ENCODE data around the gene LYSMD2.

Gene LYSMD2

DNA sequence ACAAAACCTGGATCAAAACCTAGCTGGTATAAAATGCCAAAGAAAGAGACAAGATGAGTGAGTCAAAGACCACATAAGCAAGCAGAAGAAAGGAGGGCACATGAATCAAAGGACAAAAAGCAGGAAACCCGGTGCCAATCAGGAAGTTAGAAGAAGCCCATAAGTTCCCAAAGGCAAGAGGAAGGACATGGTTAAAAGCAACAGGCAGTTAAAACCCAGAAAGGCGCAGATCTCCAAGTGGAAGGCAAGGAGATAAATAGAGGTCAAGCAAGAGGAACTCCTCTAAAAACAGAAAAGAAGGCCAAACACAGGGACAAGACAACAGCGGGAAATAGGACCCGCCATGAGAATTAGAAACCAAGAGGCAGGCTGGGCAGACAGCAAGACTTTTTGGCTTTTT lies 18.3 kb upstream of the LYSMD2 start:
- H3K27ac ChIP-seq (ENCODE audit: low read depth, low read length): no peak overlapping the region

DNA sequence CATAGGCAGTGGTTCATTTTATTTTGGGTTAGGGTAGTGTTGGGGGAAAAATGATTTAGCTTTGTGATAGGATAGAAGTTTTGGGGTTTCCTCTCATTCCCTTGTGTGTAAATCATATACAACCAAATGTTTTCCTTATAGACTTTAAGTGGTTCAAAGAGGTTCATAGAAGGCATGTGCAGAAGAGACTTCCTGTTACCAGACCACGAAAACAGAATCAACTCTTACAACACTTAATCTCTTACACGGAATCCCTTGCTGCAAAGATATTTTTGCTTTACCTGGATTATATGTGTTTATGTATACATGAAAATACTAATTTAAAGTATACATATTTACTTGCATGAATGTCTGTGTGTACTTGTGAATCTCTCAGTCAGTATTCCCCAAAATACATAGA lies 16.8 kb upstream of the LYSMD2 start:
- Histone ChIP-seq H3K27me3 (ENCODE audit: control insufficient read depth in 5 of 5, insufficient read depth in 4 of 5, low read length in 5 of 5) (no peaks in the 10 kb centered on the region), H3K4me1 (ENCODE audit: control insufficient read depth in 5 of 5, insufficient read depth in 5 of 5, low read length in 5 of 5) (peaks cover 0 to 25% (median 24%) of the 10 kb centered on the region in 5 donors), H3K36me3 (ENCODE audit: control insufficient read depth in 5 of 5, insufficient read depth in 5 of 5, low read length in 5 of 5) (no peaks in the 10 kb centered on the region), H3K4me3 (ENCODE audit: low read depth in 1 of 5, low read length in 5 of 5) (no peak overlapping the region), H3K9me3 (ENCODE audit: control insufficient read depth in 5 of 5, low read length in 5 of 5) (no peaks in the 10 kb centered on the region), H3K27ac (ENCODE audit: low read depth, low read length) (no peak overlapping the region), H3K9ac (ENCODE audit: low read length in 5 of 5) (no peak overlapping the region)

More for the DNA sequence above, 18.3 kb upstream of the LYSMD2 start:
- Histone ChIP-seq H3K9ac (ENCODE audit: low read length in 5 of 5) (no peak overlapping the region), H3K4me3 (ENCODE audit: low read depth in 1 of 5, low read length in 5 of 5) (no peak overlapping the region), H3K27me3 (ENCODE audit: control insufficient read depth in 5 of 5, insufficient read depth in 4 of 5, low read length in 5 of 5) (no peaks in the 10 kb centered on the region), H3K9me3 (ENCODE audit: control insufficient read depth in 5 of 5, low read length in 5 of 5) (no peaks in the 10 kb centered on the region), H3K4me1 (ENCODE audit: control insufficient read depth in 5 of 5, insufficient read depth in 5 of 5, low read length in 5 of 5) (peaks cover 0 to 24% (median 23%) of the 10 kb centered on the region in 5 donors), H3K36me3 (ENCODE audit: control insufficient read depth in 5 of 5, insufficient read depth in 5 of 5, low read length in 5 of 5) (no peaks in the 10 kb centered on the region)

DNA sequence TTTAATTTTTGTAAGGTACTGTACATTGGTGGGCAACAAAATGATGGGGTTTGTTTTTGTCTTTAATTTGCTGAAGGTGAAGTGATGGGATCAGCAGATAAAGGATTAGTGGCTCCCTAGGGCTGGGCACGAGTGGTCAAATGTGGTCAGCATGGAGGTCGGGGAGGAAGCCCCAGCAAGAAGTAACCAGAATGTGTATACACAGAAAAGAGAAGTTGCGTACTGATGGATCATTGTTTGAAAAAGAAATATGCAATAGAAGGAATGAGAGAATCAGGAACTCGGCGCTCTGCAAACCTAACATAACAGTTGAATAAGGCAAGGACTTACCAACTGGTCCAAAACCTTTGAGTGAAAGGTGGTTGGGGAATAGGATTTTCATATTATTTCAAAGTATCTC lies 15.4 kb upstream of the LYSMD2 start:
- Histone ChIP-seq H3K4me1 (ENCODE audit: control insufficient read depth in 5 of 5, insufficient read depth in 5 of 5, low read length in 5 of 5) (peaks cover 0 to 21% (median 17%) of the 10 kb centered on the region in 5 donors), H3K36me3 (ENCODE audit: control insufficient read depth in 5 of 5, insufficient read depth in 5 of 5, low read length in 5 of 5) (no peaks in the 10 kb centered on the region), H3K9ac (ENCODE audit: low read length in 5 of 5) (no peak overlapping the region), H3K9me3 (ENCODE audit: control insufficient read depth in 5 of 5, low read length in 5 of 5) (no peaks in the 10 kb centered on the region), H3K27ac (ENCODE audit: low read depth, low read length) (no peak overlapping the region), H3K4me3 (ENCODE audit: low read depth in 1 of 5, low read length in 5 of 5) (no peak overlapping the region), H3K27me3 (ENCODE audit: control insufficient read depth in 5 of 5, insufficient read depth in 4 of 5, low read length in 5 of 5) (no peaks in the 10 kb centered on the region)

DNA sequence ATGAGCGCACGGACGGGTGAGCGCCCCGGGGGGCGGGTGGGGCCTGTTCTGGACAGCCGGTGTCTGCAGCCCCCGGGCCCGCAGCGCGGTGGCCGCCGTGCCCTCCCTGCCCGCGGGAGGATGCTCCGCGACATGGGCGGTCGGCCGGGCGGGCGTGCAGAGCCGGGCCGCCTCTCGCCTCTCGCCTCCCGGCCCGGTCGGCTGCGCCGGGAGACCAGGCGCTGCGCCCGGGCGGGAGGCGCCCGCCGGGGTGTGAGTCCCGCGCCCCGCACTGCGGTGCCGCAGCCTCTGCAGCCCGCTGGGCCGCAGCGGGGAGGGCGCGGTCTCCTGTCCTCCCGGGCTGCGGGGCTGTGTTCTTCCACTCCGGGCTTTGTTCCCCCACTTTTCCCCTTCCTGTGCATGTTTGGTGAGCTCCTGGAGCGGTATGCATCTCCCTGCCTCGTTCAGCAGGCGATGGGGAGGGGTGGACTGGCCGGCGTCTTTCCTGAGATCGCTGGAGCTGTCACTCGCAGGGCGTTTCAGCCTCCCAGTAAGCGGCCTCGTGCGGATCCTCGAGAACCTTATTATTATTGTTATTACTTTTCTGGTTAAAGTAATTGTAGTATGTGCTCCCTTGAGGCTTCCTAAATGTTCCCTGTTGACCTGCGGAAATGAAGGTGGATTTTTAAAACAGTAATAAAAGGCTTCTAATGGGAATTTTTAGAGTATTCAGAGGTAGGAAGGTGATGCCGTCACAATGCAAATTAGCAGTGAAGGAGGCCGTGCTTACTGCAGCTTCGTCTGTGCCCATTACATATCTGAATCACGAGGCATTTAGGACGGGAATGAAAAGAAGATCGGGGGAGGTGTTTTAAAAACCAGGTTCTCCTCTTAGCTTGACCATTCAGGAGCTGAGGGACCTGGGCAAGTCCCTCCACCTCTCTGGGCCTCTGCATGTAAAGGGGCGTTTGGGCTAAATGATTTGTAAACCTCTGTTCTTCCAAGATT lies 14.5 kb upstream of the LYSMD2 start:
- peak overlapping the region in 3 of 5 donors; percentile 19 to 60 (median 46) for H3K9ac ChIP-seq (ENCODE audit: low read length in 5 of 5)
- no peaks in the 10 kb centered on the region for H3K9me3 ChIP-seq (ENCODE audit: control insufficient read depth in 5 of 5, low read length in 5 of 5)
- peaks cover 0 to 21% (median 17%) of the 10 kb centered on the region in 5 donors for H3K4me1 ChIP-seq (ENCODE audit: control insufficient read depth in 5 of 5, insufficient read depth in 5 of 5, low read length in 5 of 5)
- H3K4me3 ChIP-seq (ENCODE audit: low read depth in 1 of 5, low read length in 5 of 5): peak overlapping the region; percentile 61 to 84 (median 76)
- H3K27ac ChIP-seq (ENCODE audit: low read depth, low read length): no peak overlapping the region
- H3K36me3 ChIP-seq (ENCODE audit: control insufficient read depth in 5 of 5, insufficient read depth in 5 of 5, low read length in 5 of 5): no peaks in the 10 kb centered on the region
- H3K27me3 ChIP-seq (ENCODE audit: control insufficient read depth in 5 of 5, insufficient read depth in 4 of 5, low read length in 5 of 5): no peaks in the 10 kb centered on the region

DNA sequence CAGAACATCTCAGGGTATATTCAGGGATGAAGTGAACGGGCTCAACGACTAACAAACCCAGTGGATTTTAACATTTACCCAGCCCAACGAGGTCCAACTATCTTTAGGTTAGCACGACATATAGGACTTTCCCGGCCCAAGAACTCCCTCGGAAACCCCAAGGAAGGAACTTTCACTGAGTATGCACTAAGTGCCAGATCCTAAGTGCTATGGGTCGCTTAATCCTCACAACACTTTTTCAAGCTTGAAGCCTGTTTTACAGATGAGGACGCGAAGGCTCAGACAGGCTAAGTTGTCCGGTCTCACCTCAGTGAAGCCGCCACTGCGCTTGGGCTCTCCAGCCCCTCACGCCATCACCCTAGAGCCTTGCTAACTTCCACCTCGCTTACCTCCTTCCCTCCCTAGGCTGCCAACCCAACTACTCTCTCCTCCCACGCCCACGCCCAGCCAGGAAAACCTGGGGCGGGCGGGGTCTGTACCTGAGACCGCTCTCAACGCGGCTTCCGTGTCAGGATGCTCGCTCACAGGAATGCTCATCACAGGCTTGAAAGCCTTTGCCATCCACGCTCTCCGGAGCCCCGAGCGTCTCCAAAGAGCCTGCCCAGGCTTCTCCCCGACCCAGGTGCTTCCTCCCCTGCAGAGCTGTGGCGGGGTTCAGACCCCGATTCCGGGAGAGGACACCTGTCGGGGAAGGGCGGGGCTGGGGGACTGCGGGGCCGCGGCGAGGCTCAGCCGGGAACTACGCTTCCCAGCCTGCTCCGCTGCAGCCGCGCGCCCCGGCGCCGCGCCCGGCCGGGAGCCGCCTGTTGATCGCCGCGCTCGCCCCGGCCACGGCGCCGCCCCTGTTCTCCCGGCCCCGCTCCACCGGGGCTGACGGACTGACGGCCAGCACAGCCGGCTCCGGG lies 13.6 kb upstream of the LYSMD2 start, which contains the start of gene TMOD2:
TMOD2 (plus strand) TSS at position 806 of the 905 bp plus-strand sequence. CDS start 14,845 bp downstream, outside the sequence.
- Histone ChIP-seq H3K9me3 (ENCODE audit: control insufficient read depth in 5 of 5, low read length in 5 of 5) (no peaks in the 10 kb centered on the region), H3K36me3 (ENCODE audit: control insufficient read depth in 5 of 5, insufficient read depth in 5 of 5, low read length in 5 of 5) (no peaks in the 10 kb centered on the region), H3K9ac (ENCODE audit: low read length in 5 of 5) (peak within 1 kb of the TSS in 4 of 5 donors; percentile 19 to 60 (median 40)), H3K4me3 (ENCODE audit: low read depth in 1 of 5, low read length in 5 of 5) (peak within 1 kb of the TSS; percentile 61 to 84 (median 76)), H3K4me1 (ENCODE audit: control insufficient read depth in 5 of 5, insufficient read depth in 5 of 5, low read length in 5 of 5) (peaks cover 0 to 17% (median 14%) of the 10 kb centered on the region in 5 donors), H3K27ac (ENCODE audit: low read depth, low read length) (no peak within 1 kb of the TSS), H3K27me3 (ENCODE audit: control insufficient read depth in 5 of 5, insufficient read depth in 4 of 5, low read length in 5 of 5) (no peaks in the 10 kb centered on the region)

DNA sequence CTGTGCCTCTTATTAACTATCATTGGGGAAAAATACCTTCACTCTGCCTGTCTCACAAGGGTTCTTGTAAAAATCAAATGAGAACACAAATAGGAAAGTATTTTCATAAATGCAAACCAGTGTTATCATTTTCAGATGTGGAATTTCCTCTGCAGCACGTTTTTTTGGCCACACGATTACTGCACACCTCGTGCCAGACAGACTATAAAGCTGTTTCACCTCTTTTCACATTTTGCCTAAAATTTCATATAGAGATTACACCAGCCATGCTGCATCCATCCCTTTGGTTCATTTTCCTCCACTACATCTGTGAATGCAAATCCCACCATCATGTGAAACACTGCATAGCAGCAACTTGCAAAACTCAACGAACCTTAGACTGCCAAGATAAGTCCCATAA lies 12.7 kb upstream of the LYSMD2 start:
- no peaks in the 10 kb centered on the region for H3K36me3 ChIP-seq (ENCODE audit: control insufficient read depth in 5 of 5, insufficient read depth in 5 of 5, low read length in 5 of 5)
- H3K9ac ChIP-seq (ENCODE audit: low read length in 5 of 5): no peak overlapping the region
- H3K4me1 ChIP-seq (ENCODE audit: control insufficient read depth in 5 of 5, insufficient read depth in 5 of 5, low read length in 5 of 5): peaks cover 0 to 17% (median 14%) of the 10 kb centered on the region in 5 donors
- H3K27me3 ChIP-seq (ENCODE audit: control insufficient read depth in 5 of 5, insufficient read depth in 4 of 5, low read length in 5 of 5): no peaks in the 10 kb centered on the region
- no peak overlapping the region for H3K4me3 ChIP-seq (ENCODE audit: low read depth in 1 of 5, low read length in 5 of 5)
- no peaks in the 10 kb centered on the region for H3K9me3 ChIP-seq (ENCODE audit: control insufficient read depth in 5 of 5, low read length in 5 of 5)
- H3K27ac ChIP-seq (ENCODE audit: low read depth, low read length): no peak overlapping the region

DNA sequence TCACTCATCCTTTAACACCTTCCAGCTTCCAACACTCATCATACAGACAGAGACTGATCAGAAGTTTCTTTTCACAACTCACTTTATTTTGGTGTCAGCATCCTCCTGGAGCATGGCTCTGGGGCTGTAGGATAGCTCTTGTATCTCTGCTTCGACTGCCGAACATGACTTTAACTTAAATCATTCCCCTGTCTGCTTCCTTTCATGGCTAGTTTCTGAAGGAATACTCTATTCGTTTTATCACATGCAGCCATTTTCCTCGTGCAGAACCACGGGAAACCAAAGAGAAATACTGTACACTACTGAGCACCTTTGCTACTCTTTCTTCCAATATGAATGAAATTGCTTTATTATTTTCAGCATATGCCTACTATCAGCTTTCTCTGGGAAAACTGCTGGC lies 11.9 kb upstream of the LYSMD2 start:
- Histone ChIP-seq H3K27me3 (ENCODE audit: control insufficient read depth in 5 of 5, insufficient read depth in 4 of 5, low read length in 5 of 5) (no peaks in the 10 kb centered on the region), H3K36me3 (ENCODE audit: control insufficient read depth in 5 of 5, insufficient read depth in 5 of 5, low read length in 5 of 5) (no peaks in the 10 kb centered on the region), H3K9ac (ENCODE audit: low read length in 5 of 5) (no peak overlapping the region), H3K4me1 (ENCODE audit: control insufficient read depth in 5 of 5, insufficient read depth in 5 of 5, low read length in 5 of 5) (peaks cover 0 to 17% (median 14%) of the 10 kb centered on the region in 5 donors), H3K4me3 (ENCODE audit: low read depth in 1 of 5, low read length in 5 of 5) (no peak overlapping the region), H3K27ac (ENCODE audit: low read depth, low read length) (no peak overlapping the region), H3K9me3 (ENCODE audit: control insufficient read depth in 5 of 5, low read length in 5 of 5) (no peaks in the 10 kb centered on the region)

DNA sequence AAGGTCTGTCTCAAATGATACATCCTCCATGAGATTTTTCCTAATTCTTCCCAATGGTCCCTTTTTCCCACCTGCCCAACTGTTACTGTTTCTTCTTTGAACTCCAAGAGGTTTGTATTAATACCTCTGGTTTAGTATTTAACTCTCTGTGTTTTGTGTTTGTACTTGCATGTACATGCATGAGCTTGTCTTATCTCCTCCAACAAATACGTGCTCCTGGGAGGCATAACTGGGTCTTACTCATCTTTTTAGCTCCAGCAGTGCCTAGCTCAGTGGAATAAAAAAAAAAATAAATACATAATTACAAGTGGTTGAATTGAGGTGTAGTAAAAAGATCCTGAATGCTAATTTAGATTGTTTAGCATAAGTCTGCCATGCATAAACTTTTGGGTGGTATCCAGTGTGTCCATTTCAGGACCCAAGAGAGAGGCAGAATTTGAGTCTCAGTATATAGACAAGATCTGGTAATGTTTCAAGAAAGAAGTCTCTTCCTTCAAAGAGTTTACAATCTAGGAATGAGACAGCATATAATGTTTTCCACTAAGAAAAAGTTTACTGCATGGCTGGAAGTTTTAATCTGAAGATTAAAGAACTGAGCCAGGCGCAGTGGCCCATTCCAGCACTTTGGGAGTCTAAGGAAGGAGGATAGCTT lies 1.7 kb upstream of the LYSMD2 start:
- H3K9me3 ChIP-seq (ENCODE audit: control insufficient read depth in 5 of 5, low read length in 5 of 5): no peaks in the 10 kb centered on the region
- H3K27ac ChIP-seq (ENCODE audit: low read depth, low read length): no peak overlapping the region
- peaks cover 2 to 23% (median 16%) of the 10 kb centered on the region in 5 donors for H3K4me1 ChIP-seq (ENCODE audit: control insufficient read depth in 5 of 5, insufficient read depth in 5 of 5, low read length in 5 of 5)
- no peak overlapping the region for H3K9ac ChIP-seq (ENCODE audit: low read length in 5 of 5)
- H3K4me3 ChIP-seq (ENCODE audit: low read depth in 1 of 5, low read length in 5 of 5): no peak overlapping the region
- no peaks in the 10 kb centered on the region for H3K27me3 ChIP-seq (ENCODE audit: control insufficient read depth in 5 of 5, insufficient read depth in 4 of 5, low read length in 5 of 5)
- no peaks in the 10 kb centered on the region for H3K36me3 ChIP-seq (ENCODE audit: control insufficient read depth in 5 of 5, insufficient read depth in 5 of 5, low read length in 5 of 5)

DNA sequence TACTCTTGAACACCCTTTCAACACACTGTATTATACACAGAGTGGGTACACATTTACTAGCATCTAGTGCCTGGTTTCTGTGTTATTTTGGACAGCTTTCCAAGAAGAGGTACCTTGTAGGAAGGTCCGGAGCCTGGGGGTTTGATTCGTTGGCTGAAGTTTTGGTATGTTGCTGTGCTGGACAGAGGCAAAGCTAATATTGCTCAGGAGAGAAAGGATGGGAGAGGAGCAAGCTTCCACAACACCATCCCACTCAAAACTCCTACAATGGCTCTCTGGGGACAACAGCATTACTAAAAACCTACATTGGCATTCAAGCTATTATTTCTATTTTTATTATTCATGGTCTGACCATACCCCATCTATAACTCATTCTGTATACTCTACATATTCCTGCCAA lies 1.1 kb upstream of the LYSMD2 start:
- H3K27ac ChIP-seq (ENCODE audit: low read depth, low read length): peak overlapping the region; percentile 62
- H3K9ac ChIP-seq (ENCODE audit: low read length in 5 of 5): no peak overlapping the region
- H3K9me3 ChIP-seq (ENCODE audit: control insufficient read depth in 5 of 5, low read length in 5 of 5): no peaks in the 10 kb centered on the region
- H3K4me1 ChIP-seq (ENCODE audit: control insufficient read depth in 5 of 5, insufficient read depth in 5 of 5, low read length in 5 of 5): peaks cover 2 to 24% (median 16%) of the 10 kb centered on the region in 5 donors
- H3K27me3 ChIP-seq (ENCODE audit: control insufficient read depth in 5 of 5, insufficient read depth in 4 of 5, low read length in 5 of 5): no peaks in the 10 kb centered on the region
- no peaks in the 10 kb centered on the region for H3K36me3 ChIP-seq (ENCODE audit: control insufficient read depth in 5 of 5, insufficient read depth in 5 of 5, low read length in 5 of 5)
- no peak overlapping the region for H3K4me3 ChIP-seq (ENCODE audit: low read depth in 1 of 5, low read length in 5 of 5)

Measured in subcutaneous abdominal adipose tissue (tissue), 5 donors.